ENCODE measurements around the gene MED27. TPM values are rescaled to one million over a fixed set of nuclear protein-coding genes. Genes with fewer than 3 reads are reported as not detected.

MED27 gene
- total RNA-seq, 1 experiment from 2014 or later: 24.4 TPM

- ATAC-seq: no peak
- in situ Hi-C loops (cut with HindIII; ENCODE audit: low pct_unique_long_range_greater_than_20kb, low sequenced_read_pairs): no loop called here
- no TSS peak for BruUV-seq (replicated peaks)
- Histone ChIP-seq H3K4me3 (ENCODE audit: low read depth in 2 of 2, low read length in 2 of 2) (no peak overlapping the region), H3K36me3 (ENCODE audit: control insufficient read depth, insufficient read depth, low read length) (no peaks in the 10 kb centered on the region), H3K4me1 (ENCODE audit: control insufficient read depth, insufficient read depth, low read length) (no peaks in the 10 kb centered on the region; the same call in 1 of the 2 replicates), H3K27me3 (ENCODE audit: control insufficient read depth, insufficient read depth, low read length) (no peaks in the 10 kb centered on the region), H3K9me3 (ENCODE audit: control insufficient read depth, insufficient read depth, low read depth, low read length) (no peaks in the 10 kb centered on the region), H3K27ac (ENCODE audit: low read length) (no peak overlapping the region)
- TF ChIP-seq SIN3A (IDR thresholded peaks at IDR 0.05; ENCODE audit: borderline replicate concordance, insufficient read depth, low read depth, low read length) (no peak), REST (IDR thresholded peaks at IDR 0.05; ENCODE audit: insufficient read depth in 1 of 2, low read depth in 2 of 2, low read length in 1 of 2) (no peak), TCF7L2 (IDR thresholded peaks at IDR 0.05; ENCODE audit: low read depth, low read length) (no peak), POLR2AphosphoS5 (IDR thresholded peaks at IDR 0.05; ENCODE audit: low read depth, low read length) (no peak), CTCF (IDR thresholded peaks at IDR 0.05) (no peak)
- no peak for DNase-seq (ENCODE audit: low read depth, low spot score)
- POLR2A ChIA-PET: no interaction called here
- intact Hi-C loops (cut with micrococcal nuclease; ENCODE audit: unreplicated experiment): no loop called here
- CTCF ChIA-PET: no interaction called here
These were observed 261.6 kb downstream of the MED27 start for GRCh38 chr9:131818089-131818488.

GRCh38 chr9:131817627-131818026 is 262.0 kb downstream of the MED27 start:
- no peaks in the 10 kb centered on the region for H3K27me3 ChIP-seq (ENCODE audit: control insufficient read depth, insufficient read depth, low read length)
- CTCF ChIA-PET: no interaction called here
- intact Hi-C loops (cut with micrococcal nuclease; ENCODE audit: unreplicated experiment): no loop called here
- in situ Hi-C loops (cut with HindIII; ENCODE audit: low pct_unique_long_range_greater_than_20kb, low sequenced_read_pairs): no loop called here
- no peaks in the 10 kb centered on the region; the same call in 1 of the 2 replicates for H3K4me1 ChIP-seq (ENCODE audit: control insufficient read depth, insufficient read depth, low read length)
- no peak for DNase-seq (ENCODE audit: low read depth, low spot score)
- TF ChIP-seq POLR2AphosphoS5 (IDR thresholded peaks at IDR 0.05; ENCODE audit: low read depth, low read length) (no peak), TCF7L2 (IDR thresholded peaks at IDR 0.05; ENCODE audit: low read depth, low read length) (no peak), CTCF (IDR thresholded peaks at IDR 0.05) (no peak), REST (IDR thresholded peaks at IDR 0.05; ENCODE audit: insufficient read depth in 1 of 2, low read depth in 2 of 2, low read length in 1 of 2) (no peak), SIN3A (IDR thresholded peaks at IDR 0.05; ENCODE audit: borderline replicate concordance, insufficient read depth, low read depth, low read length) (no peak)
- POLR2A ChIA-PET: no interaction called here
- H3K9me3 ChIP-seq (ENCODE audit: control insufficient read depth, insufficient read depth, low read depth, low read length): no peaks in the 10 kb centered on the region
- BruUV-seq (replicated peaks): no TSS peak
- ATAC-seq: no peak
- no peak overlapping the region for H3K27ac ChIP-seq (ENCODE audit: low read length)
- no peaks in the 10 kb centered on the region for H3K36me3 ChIP-seq (ENCODE audit: control insufficient read depth, insufficient read depth, low read length)
- H3K4me3 ChIP-seq (ENCODE audit: low read depth in 2 of 2, low read length in 2 of 2): no peak overlapping the region

All from Panc1 (cell line).